Right lung (tissue), 5 donors: ENCODE results near the gene ANKRA2. TPM values are rescaled to one million over a fixed set of nuclear protein-coding genes. Genes with fewer than 3 reads are reported as not detected.
"Not testable (repeated sequence)": the region's sequence is repeated elsewhere in the genome, so short reads cannot be mapped to it uniquely, and the experiment has no call there.

ENCODE experiments used
- DNase-seq, 2 donors: peaks; one replicate each; pipeline ENCODE4 v3.0.0-alpha.2; 2013
- polyA plus RNA-seq, 5 donors: library from polyadenylated mRNA; unstranded; fragments of 120-200 nt; gene quantifications; one replicate each; pipeline versions ENCODE4 v1.2.1 to v1.2.3, GENCODE V29; 2013; ENCODE audit warnings: inconsistent platforms in 1 of 5, low replicate concordance in 1 of 5; ENCODE audit not compliant: insufficient read length in 5 of 5, insufficient read depth in 1 of 5

Gene ANKRA2
- polyA plus RNA-seq, 5 donors = 48.4 to 109 (median 70.6) TPM

GRCh38 chr5:73514418-73514817, 51.0 kb downstream of the ANKRA2 start:
- no peak for DNase-seq

DNA sequence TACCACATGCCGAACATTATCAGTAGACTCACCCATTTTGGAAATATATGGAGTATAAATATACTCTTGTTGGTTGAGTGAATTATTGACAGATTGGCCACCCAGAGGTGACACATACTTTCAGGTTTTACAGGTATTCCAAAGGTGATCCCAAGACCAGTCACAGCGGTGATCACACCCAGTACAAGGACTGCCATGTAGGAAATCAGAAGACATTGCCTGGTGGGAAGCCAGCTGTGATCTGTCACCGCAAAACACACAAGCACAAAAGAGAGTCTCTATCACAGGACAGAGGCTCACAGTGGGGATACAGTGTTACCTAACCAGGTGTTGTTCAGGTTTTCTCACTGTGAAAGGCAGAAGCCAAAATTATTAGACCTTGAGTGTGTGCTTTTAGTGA, 51.4 kb downstream of the ANKRA2 start:
- DNase-seq = no peak

DNA sequence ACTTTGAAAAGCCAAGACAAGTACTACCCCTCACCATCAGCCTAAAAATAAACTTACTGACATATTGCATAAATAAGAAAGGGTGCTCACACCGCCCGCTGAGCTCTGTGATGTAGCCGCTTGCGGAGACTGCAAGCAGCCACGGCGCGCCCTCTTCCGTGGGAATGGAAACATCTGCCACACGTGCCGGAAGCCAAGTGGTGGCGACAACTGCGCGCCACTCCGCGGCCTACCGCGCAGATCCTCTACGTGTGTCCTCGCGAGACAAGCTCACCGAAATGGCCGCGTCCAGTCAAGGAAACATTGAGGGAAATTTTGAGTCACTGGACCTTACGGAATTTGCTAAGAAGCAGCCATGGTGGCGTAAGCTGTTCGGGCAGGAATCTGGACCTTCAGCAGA, 56.9 kb downstream of the ANKRA2 start:
- not testable (repeated sequence) for DNase-seq

- DNase-seq = no peak
Observed at GRCh38 chr5:73507062-73507461, 58.4 kb downstream of the ANKRA2 start.

DNA sequence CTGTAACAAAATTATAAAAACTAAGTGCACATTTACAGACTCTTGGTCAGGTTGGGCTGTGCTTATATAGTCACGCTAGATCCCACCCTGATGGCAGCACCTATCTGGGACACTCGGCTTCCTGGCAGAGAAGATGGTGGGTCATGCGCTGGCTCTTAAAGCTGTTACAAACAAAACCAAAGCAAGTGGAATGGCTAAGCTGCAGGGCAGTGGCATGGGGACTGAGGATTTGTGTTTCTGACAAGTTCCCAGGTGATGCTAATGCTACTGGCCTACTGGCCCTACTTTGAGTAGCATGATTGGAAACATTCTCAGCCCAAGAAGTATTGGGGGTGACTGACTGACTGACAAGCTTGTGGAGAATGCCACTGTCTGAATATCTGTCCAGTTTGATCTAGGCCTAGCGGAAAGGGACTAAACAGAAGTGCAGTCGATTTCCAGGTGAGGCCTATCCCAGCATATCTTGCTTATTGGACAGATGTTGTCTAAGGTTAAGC, 58.9 kb downstream of the ANKRA2 start:
- DNase-seq = no peak

Other genes starting within 250 kb of the ANKRA2 start
- under 1 TPM in 3 of 5 donors, not detected in 2; 0.10 to 0.25 (median 0.13) TPM for gene FOXD1, start 116.9 kb downstream of the ANKRA2 start, polyA plus RNA-seq
- 1,000 to 10,000 TPM in 1 of 5 donors, 100 to 1,000 TPM in 4; 913 to 1,026 (median 931) TPM for gene BTF3, start 67.2 kb downstream of the ANKRA2 start, polyA plus RNA-seq
- 10 to 100 TPM; 15.3 to 21.0 (median 18.0) TPM for gene UTP15, start 104 bp upstream of the ANKRA2 start, polyA plus RNA-seq
- gene ARHGEF28, start 60.6 kb upstream of the ANKRA2 start, polyA plus RNA-seq = 10 to 100 TPM in 3 of 5 donors, 1 to 10 TPM in 2; 8.2 to 16.8 (median 10.2) TPM